Thyroid gland (tissue), 4 donors: ENCODE measurements around the gene MMP24OS. TPM values are rescaled to one million over a fixed set of nuclear protein-coding genes. Genes with fewer than 3 reads are reported as not detected.

Experiments
- DNase-seq, 2 donors: peaks; one replicate each; pipeline ENCODE4 v3.0.0-alpha.2; 2019
- H3K27ac ChIP-seq, 3 donors: fragments of 200-600 bp; sonication (generic); 1 replicate in 2 of 3; 2 replicates in 1 of 3; pipeline ENCODE4 v1.5.1; 2016 to 2019; ENCODE audit warnings: mild to moderate bottlenecking in 1 of 3, moderate library complexity in 1 of 3
- H3K27me3 ChIP-seq: fragments of 200-600 bp; sonication (generic); one replicate; pipeline ENCODE4 v1.5.1; 2019
- H3K36me3 ChIP-seq, 2 donors: fragments of 200-600 bp; sonication (generic); one replicate each; pipeline ENCODE4 v1.5.1; 2016 to 2019
- H3K4me1 ChIP-seq, 2 donors: fragments of 200-600 bp; sonication (generic); one replicate each; pipeline ENCODE4 v1.5.1; 2017 to 2019
- H3K4me3 ChIP-seq, 3 donors: fragments of 200-600 bp; sonication (generic); replicated peaks in 1 of 3; 1 replicate in 2 of 3; 2 replicates in 1 of 3; pipeline ENCODE4 v1.5.1; 2016; ENCODE audit warnings: mild to moderate bottlenecking in 1 of 3
- H3K9me3 ChIP-seq: fragments of 200-600 bp; sonication (generic); one replicate; pipeline ENCODE4 v1.5.1; 2017
- CTCF ChIP-seq, 6 experiments: fragments of 200-600 bp in 3 of 6; fragments of 450-650 bp in 3 of 6; sonication (generic) in 3 of 6; IDR thresholded peaks; one replicate each; pipeline ENCODE4 v1.5.1; 2016 to 2019; ENCODE audit warnings: antibody characterized with exemption in 6 of 6, mild to moderate bottlenecking in 2 of 6, inconsistent platforms in 1 of 6, moderate library complexity in 1 of 6
- POLR2A ChIP-seq, 2 donors: fragments of 450-650 bp; IDR thresholded peaks; one replicate each; pipeline ENCODE4 v1.6.1; 2017; ENCODE audit warnings: antibody characterized with exemption in 2 of 2, mild to moderate bottlenecking in 2 of 2, moderate library complexity in 1 of 2
- WGBS, 2 donors: methylation state at CpG; one replicate each; pipeline ENCODE4 v1.1.5; 2017; 5-methylcytosine and 5-hydroxymethylcytosine counted together
- intact Hi-C: fragments of 100-400 bp; cut with DNase I; formaldehyde crosslinking; loops from one replicate; pipeline ENCODE4 v1.15.1; 2023
- total RNA-seq, 4 donors: library from RNA; depleted of rRNA; stranded (reverse); fragments of >200 nt; gene quantifications; one replicate each; pipeline ENCODE4 v1.2.3, GENCODE V29; 2016

The MMP24OS gene
- total RNA-seq, 4 donors from 2014 or later = 18.3 to 40.3 (median 28.8) TPM

- Histone ChIP-seq H3K27me3 (no peaks in the 10 kb centered on the region), H3K27ac (no peak overlapping the region), H3K4me1 (no peaks in the 10 kb centered on the region), H3K9me3 (no peaks in the 10 kb centered on the region), H3K36me3 (no peaks in the 10 kb centered on the region), H3K4me3 (no peak overlapping the region)
- TF ChIP-seq POLR2A (IDR thresholded peaks at IDR 0.05) (no peak), CTCF (IDR thresholded peaks at IDR 0.05) (no peak)
- intact Hi-C loops = no loop called here
- no peak for DNase-seq
- 83 to 85% methylated on average over 7 of the region's 7 CpGs for WGBS, 2 donors
Measured at GRCh38 chr20:35290887-35291417, 13.0 kb upstream of the MMP24OS start.

- no peaks in the 10 kb centered on the region for H3K36me3 ChIP-seq
- H3K9me3 ChIP-seq = no peaks in the 10 kb centered on the region
- peaks cover 0 to under 1% of the 10 kb centered on the region in 2 donors for H3K4me1 ChIP-seq
- no peaks in the 10 kb centered on the region for H3K27me3 ChIP-seq
- no peak overlapping the region for H3K27ac ChIP-seq
- intact Hi-C loops = no loop called here
- TF ChIP-seq CTCF (IDR thresholded peaks at IDR 0.05) (no peak), POLR2A (IDR thresholded peaks at IDR 0.05) (no peak)
- DNase-seq = no peak
- H3K4me3 ChIP-seq = no peak overlapping the region
- 76 to 82% methylated on average over 7 of the region's 7 CpGs for WGBS, 2 donors
Measured at GRCh38 chr20:35290186-35290886, 12.4 kb upstream of the MMP24OS start.

GRCh38 chr20:35288325-35289060, 10.6 kb upstream of the MMP24OS start:
- Histone ChIP-seq H3K27ac (no peak overlapping the region), H3K4me3 (no peak overlapping the region), H3K9me3 (no peaks in the 10 kb centered on the region), H3K36me3 (no peaks in the 10 kb centered on the region), H3K27me3 (no peaks in the 10 kb centered on the region), H3K4me1 (peaks cover 5 to 10% of the 10 kb centered on the region in 2 donors)
- no peak for TF ChIP-seq POLR2A (IDR thresholded peaks at IDR 0.05)
- TF ChIP-seq CTCF (IDR thresholded peaks at IDR 0.05) = no peak
- peak; percentile 55 to 74 for DNase-seq
- WGBS, 2 donors = 60 to 63% methylated on average over 19 of the region's 19 CpGs
- intact Hi-C loops = no loop called here

GRCh38 chr20:35287509-35288324, 9.8 kb upstream of the MMP24OS start:
- H3K36me3 ChIP-seq = no peaks in the 10 kb centered on the region
- 84 to 86% methylated on average over 14 to 23 of the region's 28 CpGs for WGBS, 2 donors
- H3K4me3 ChIP-seq = no peak overlapping the region
- H3K27ac ChIP-seq = no peak overlapping the region
- H3K9me3 ChIP-seq = no peaks in the 10 kb centered on the region
- DNase-seq = no peak
- H3K4me1 ChIP-seq = peaks cover 8 to 14% of the 10 kb centered on the region in 2 donors
- TF ChIP-seq POLR2A (IDR thresholded peaks at IDR 0.05) = no peak
- no peak for TF ChIP-seq CTCF (IDR thresholded peaks at IDR 0.05)
- no peaks in the 10 kb centered on the region for H3K27me3 ChIP-seq
- intact Hi-C loops = no loop called here
